Left ventricle myocardium inferior (tissue), 1 donor: ENCODE data around the gene CEP95. TPM values are rescaled to one million over a fixed set of nuclear protein-coding genes. Genes with fewer than 3 reads are reported as not detected.

Experiments used
- DNase-seq: peaks from one replicate; pipeline ENCODE4 v3.0.0-alpha.2; 2020
- H3K27ac ChIP-seq: fragments of 200-600 bp; replicated peaks from 2 replicates; pipeline ENCODE4 v1.8.0; 2021
- H3K27me3 ChIP-seq: fragments of 200-600 bp; 2 replicates; pipeline ENCODE4 v1.8.0; 2021; ENCODE audit warnings: low read depth
- H3K36me3 ChIP-seq: fragments of 200-600 bp; 2 replicates; pipeline ENCODE4 v1.8.0; 2021
- H3K4me1 ChIP-seq: fragments of 200-600 bp; 2 replicates; pipeline ENCODE4 v1.8.0; 2021
- H3K4me3 ChIP-seq: fragments of 200-600 bp; 2 replicates; pipeline ENCODE4 v1.8.0; 2021; ENCODE audit warnings: mild to moderate bottlenecking, moderate library complexity
- H3K9me3 ChIP-seq: fragments of 200-600 bp; replicated peaks from 2 replicates; pipeline ENCODE4 v1.8.0; 2021
- intact Hi-C: fragments of 100-400 bp; cut with micrococcal nuclease; formaldehyde crosslinking; loops from one replicate; pipeline ENCODE4 v1.11.0; 2022
- total RNA-seq: library from RNA; stranded (reverse); fragmentation: NEBNext Ultra II Directional; extraction: Animal tissue kit (Norgen Biotek cat#: 25700); gene quantifications from one replicate; pipeline ENCODE4 v1.2.1, GENCODE V29; 2021
- TF ChIP-seq, protein P1 (sequence below): fragments of 200-600 bp; IDR thresholded peaks from 2 replicates; pipeline ENCODE4 v1.8.0; 2021; ENCODE audit warnings: antibody characterized with exemption, mild to moderate bottlenecking, borderline replicate concordance
- donor health status: DM: no; HTN: yes; CAD: no; lungs with severe emphysema.

The CEP95 gene
- total RNA-seq, 1 donor from 2014 or later: 10.1 TPM

- intact Hi-C loops: no loop called here
These were observed 22.4 kb downstream of the CEP95 start for GRCh38 chr17:64529221-64529620.

GRCh38 chr17:64531955-64532371 lies 25.2 kb downstream of the CEP95 start:
- intact Hi-C loops: no loop called here
- TF ChIP-seq, protein P1, sequence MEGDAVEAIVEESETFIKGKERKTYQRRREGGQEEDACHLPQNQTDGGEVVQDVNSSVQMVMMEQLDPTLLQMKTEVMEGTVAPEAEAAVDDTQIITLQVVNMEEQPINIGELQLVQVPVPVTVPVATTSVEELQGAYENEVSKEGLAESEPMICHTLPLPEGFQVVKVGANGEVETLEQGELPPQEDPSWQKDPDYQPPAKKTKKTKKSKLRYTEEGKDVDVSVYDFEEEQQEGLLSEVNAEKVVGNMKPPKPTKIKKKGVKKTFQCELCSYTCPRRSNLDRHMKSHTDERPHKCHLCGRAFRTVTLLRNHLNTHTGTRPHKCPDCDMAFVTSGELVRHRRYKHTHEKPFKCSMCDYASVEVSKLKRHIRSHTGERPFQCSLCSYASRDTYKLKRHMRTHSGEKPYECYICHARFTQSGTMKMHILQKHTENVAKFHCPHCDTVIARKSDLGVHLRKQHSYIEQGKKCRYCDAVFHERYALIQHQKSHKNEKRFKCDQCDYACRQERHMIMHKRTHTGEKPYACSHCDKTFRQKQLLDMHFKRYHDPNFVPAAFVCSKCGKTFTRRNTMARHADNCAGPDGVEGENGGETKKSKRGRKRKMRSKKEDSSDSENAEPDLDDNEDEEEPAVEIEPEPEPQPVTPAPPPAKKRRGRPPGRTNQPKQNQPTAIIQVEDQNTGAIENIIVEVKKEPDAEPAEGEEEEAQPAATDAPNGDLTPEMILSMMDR: no peak
- Histone ChIP-seq H3K4me3 (no peak overlapping the region), H3K4me1 (no peaks in the 10 kb centered on the region), H3K9me3 (no peaks in the 10 kb centered on the region), H3K36me3 (peaks cover 100% of the 10 kb centered on the region), H3K27ac (no peak overlapping the region), H3K27me3 (no peaks in the 10 kb centered on the region)
- no peak for DNase-seq

More at GRCh38 chr17:64529221-64529620, 22.4 kb downstream of the CEP95 start:
- no peak for DNase-seq
- peaks cover 100% of the 10 kb centered on the region for H3K36me3 ChIP-seq
- no peak overlapping the region for H3K27ac ChIP-seq
- TF ChIP-seq, protein P1: no peak
- H3K27me3 ChIP-seq: no peaks in the 10 kb centered on the region
- no peaks in the 10 kb centered on the region for H3K4me1 ChIP-seq
- H3K9me3 ChIP-seq: no peaks in the 10 kb centered on the region
- H3K4me3 ChIP-seq: no peak overlapping the region

DNA sequence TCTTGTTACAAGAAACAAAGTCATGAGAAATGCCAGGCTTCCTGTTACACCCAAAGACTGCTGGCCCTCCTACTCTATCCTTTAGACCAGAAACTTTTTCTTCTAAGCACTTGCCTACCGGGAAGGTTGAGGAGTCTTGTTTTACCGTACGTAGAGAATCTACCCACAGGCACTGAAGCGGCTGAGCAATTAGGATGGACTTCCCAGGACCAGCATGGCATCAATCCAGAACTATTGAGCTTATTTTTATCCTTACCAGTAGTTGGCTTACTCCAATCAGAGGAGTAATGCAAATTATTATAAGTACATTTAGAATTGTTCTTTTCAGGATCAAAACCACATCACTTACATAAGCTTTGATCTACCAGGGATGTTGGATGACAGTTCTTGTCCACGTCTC lies 25.6 kb downstream of the CEP95 start:
- TF ChIP-seq, protein P1: no peak
- H3K27ac ChIP-seq: no peak overlapping the region

DNA sequence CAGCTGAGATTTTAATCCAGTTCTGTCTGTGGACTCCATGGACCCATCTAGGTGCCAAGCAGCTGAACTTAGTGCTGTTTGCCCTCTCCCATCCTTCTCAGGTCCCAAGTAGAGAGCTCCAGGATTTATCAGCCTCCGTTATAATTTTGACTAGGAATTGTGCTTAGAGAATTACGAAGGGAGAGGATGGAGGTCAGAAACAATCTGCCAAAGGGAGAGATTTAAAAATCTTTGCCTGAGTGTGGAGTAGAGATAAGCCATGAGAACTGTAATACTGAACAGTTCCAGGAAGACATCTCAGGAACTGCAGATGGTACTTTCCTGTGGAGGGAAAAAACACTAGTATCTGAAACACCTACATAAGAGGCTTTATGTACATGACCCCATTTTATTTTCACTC lies 27.0 kb downstream of the CEP95 start:
- no peak overlapping the region for H3K27ac ChIP-seq
- peaks cover 100% of the 10 kb centered on the region for H3K36me3 ChIP-seq
- H3K27me3 ChIP-seq: no peaks in the 10 kb centered on the region
- H3K4me1 ChIP-seq: no peaks in the 10 kb centered on the region
- intact Hi-C loops: no loop called here
- TF ChIP-seq, protein P1: no peak
- no peak overlapping the region for H3K4me3 ChIP-seq
- H3K9me3 ChIP-seq: no peaks in the 10 kb centered on the region
- no peak for DNase-seq

More for the DNA sequence above, 25.6 kb downstream of the CEP95 start:
- no peaks in the 10 kb centered on the region for H3K9me3 ChIP-seq
- H3K36me3 ChIP-seq: peaks cover 100% of the 10 kb centered on the region
- H3K4me1 ChIP-seq: no peaks in the 10 kb centered on the region
- H3K27me3 ChIP-seq: no peaks in the 10 kb centered on the region
- no peak for DNase-seq
- intact Hi-C loops: no loop called here
- no peak overlapping the region for H3K4me3 ChIP-seq

GRCh38 chr17:64534187-64534586 lies 27.4 kb downstream of the CEP95 start:
- no peak for DNase-seq
- Histone ChIP-seq H3K27ac (no peak overlapping the region), H3K36me3 (peaks cover 99% of the 10 kb centered on the region), H3K4me1 (no peaks in the 10 kb centered on the region), H3K4me3 (no peak overlapping the region), H3K9me3 (no peaks in the 10 kb centered on the region), H3K27me3 (no peaks in the 10 kb centered on the region)
- TF ChIP-seq, protein P1: no peak
- intact Hi-C loops: no loop called here

- H3K9me3 ChIP-seq: no peaks in the 10 kb centered on the region
- DNase-seq: no peak
- H3K27me3 ChIP-seq: no peaks in the 10 kb centered on the region
- H3K4me1 ChIP-seq: no peaks in the 10 kb centered on the region
- no peak overlapping the region for H3K4me3 ChIP-seq
- intact Hi-C loops: no loop called here
- H3K27ac ChIP-seq: no peak overlapping the region
- H3K36me3 ChIP-seq: peaks cover 98% of the 10 kb centered on the region
- TF ChIP-seq, protein P1: no peak
These were observed 28.6 kb downstream of the CEP95 start for GRCh38 chr17:64535357-64535756.
